Neural progenitor cell (in vitro differentiated cells): ENCODE data around the gene RIPK4.

ENCODE experiments used
- EZH2 ChIP-seq: fragments of 200-600 bp; sonication (generic); IDR thresholded peaks from 2 replicates; pipeline ENCODE4 v1.6.1; 2017; ENCODE audit warnings: antibody characterized with exemption, mild to moderate bottlenecking, moderate library complexity
- TF ChIP-seq, protein P1 (sequence below): fragments of 200-600 bp; sonication (generic); IDR thresholded peaks from 2 replicates; pipeline ENCODE4 v1.5.1; 2017; ENCODE audit warnings: antibody characterized with exemption, mild to moderate bottlenecking

DNA sequence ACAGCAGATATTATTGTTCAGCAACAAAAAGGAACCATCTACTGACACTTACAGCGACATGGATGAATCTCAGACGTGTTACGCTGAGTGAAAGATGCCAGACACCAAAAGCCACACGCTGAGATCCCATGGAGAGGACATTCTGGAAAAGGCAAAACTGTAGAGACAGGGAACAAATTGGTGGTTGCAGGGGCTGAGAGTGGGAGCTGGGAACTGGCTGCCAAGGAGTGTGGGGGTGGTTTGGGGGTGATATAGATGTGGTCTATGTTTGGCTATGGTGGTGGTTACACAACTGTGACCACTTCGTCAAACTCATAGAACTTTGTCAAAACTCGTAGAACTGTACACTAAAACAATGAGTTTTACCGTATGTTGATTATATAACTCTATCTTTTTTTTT, 57.7 kb downstream of the RIPK4 start:
- TF ChIP-seq, protein P1, sequence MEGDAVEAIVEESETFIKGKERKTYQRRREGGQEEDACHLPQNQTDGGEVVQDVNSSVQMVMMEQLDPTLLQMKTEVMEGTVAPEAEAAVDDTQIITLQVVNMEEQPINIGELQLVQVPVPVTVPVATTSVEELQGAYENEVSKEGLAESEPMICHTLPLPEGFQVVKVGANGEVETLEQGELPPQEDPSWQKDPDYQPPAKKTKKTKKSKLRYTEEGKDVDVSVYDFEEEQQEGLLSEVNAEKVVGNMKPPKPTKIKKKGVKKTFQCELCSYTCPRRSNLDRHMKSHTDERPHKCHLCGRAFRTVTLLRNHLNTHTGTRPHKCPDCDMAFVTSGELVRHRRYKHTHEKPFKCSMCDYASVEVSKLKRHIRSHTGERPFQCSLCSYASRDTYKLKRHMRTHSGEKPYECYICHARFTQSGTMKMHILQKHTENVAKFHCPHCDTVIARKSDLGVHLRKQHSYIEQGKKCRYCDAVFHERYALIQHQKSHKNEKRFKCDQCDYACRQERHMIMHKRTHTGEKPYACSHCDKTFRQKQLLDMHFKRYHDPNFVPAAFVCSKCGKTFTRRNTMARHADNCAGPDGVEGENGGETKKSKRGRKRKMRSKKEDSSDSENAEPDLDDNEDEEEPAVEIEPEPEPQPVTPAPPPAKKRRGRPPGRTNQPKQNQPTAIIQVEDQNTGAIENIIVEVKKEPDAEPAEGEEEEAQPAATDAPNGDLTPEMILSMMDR = no peak
- TF ChIP-seq EZH2 = no peak
